Measurements from ENCODE around the gene SAT1. TPM values are rescaled to one million over a fixed set of nuclear protein-coding genes. Genes with fewer than 3 reads are reported as not detected.

SAT1 gene
- total and polyA plus RNA-seq, 2 of the 13 experiments (the other 11 are each of a cell fraction or from before 2014, with no cell fraction given): 216 to 1,243 TPM

DNA sequence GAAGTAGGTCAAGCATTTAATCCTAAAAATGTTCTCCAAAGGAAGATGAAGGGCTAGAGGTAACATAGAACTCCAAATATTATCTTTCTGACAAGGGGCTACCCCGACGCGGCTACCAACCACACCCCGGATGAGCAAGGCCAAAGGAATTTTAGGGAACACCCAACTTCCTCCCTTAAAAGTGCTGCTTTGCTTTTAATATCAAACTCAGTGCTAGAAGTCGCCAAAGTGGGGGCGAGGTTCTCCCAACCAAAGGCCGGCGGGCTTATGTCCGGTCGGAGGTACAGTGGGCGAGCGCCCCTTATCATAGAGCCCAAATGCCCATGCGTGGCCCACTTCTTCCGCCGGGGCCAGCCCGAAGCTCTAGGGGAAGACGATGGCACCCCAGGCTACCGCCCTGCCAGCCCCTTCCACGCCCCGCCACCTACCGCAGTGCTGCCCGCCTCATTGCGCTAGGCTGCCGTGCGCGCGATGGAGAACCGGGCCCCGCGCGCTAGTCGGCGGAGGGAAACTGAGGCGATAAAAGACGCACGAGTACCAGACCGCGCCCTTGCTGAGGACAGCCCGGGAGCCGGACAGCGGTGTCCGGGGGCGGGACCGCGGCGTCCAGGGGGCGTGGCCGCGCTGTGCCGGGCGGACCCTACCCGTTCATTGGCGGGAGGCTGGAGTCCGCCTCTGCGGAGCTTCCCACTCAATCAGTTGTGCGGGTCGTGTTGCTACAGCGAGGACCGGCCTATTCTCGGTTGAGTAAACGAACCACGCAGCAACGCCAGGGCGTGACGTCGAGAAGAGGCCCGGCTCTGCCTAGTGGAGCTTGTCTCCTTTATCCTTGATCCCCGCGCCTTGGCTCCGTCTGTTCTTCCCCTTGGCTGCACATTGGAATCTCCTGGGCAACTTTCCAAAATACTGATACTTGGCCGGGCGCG is 40.0 kb upstream of the SAT1 start, which contains the start of gene ACOT9 (continued):
- TF ChIP-seq, protein P1, sequence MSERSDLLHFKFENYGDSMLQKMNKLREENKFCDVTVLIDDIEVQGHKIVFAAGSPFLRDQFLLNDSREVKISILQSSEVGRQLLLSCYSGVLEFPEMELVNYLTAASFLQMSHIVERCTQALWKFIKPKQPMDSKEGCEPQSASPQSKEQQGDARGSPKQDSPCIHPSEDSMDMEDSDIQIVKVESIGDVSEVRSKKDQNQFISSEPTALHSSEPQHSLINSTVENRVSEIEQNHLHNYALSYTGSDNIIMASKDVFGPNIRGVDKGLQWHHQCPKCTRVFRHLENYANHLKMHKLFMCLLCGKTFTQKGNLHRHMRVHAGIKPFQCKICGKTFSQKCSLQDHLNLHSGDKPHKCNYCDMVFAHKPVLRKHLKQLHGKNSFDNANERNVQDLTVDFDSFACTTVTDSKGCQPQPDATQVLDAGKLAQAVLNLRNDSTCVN (CRISPR knock-in tag; IDR thresholded peaks at IDR 0.05; ENCODE audit: borderline replicate concordance): no peak
- TF ChIP-seq RBFOX2 (IDR thresholded peaks at IDR 0.05; ENCODE audit: low read depth, low read length): peak; percentile 82
- TF ChIP-seq, protein P2, sequence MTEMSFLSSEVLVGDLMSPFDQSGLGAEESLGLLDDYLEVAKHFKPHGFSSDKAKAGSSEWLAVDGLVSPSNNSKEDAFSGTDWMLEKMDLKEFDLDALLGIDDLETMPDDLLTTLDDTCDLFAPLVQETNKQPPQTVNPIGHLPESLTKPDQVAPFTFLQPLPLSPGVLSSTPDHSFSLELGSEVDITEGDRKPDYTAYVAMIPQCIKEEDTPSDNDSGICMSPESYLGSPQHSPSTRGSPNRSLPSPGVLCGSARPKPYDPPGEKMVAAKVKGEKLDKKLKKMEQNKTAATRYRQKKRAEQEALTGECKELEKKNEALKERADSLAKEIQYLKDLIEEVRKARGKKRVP (CRISPR knock-in tag; IDR thresholded peaks at IDR 0.05): peak in 1 of 2 experiments; percentile 33; a peak in 1 of 4 replicates
- TF ChIP-seq, protein P3, sequence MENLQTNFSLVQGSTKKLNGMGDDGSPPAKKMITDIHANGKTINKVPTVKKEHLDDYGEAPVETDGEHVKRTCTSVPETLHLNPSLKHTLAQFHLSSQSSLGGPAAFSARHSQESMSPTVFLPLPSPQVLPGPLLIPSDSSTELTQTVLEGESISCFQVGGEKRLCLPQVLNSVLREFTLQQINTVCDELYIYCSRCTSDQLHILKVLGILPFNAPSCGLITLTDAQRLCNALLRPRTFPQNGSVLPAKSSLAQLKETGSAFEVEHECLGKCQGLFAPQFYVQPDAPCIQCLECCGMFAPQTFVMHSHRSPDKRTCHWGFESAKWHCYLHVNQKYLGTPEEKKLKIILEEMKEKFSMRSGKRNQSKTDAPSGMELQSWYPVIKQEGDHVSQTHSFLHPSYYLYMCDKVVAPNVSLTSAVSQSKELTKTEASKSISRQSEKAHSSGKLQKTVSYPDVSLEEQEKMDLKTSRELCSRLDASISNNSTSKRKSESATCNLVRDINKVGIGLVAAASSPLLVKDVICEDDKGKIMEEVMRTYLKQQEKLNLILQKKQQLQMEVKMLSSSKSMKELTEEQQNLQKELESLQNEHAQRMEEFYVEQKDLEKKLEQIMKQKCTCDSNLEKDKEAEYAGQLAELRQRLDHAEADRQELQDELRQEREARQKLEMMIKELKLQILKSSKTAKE (CRISPR knock-in tag; IDR thresholded peaks at IDR 0.05; ENCODE audit: borderline replicate concordance): no peak
- TF ChIP-seq ZNF788 (CRISPR knock-in tag; IDR thresholded peaks at IDR 0.05; ENCODE audit: borderline replicate concordance): no peak; the same call in 1 of the 2 replicates
- TF ChIP-seq, protein P4, sequence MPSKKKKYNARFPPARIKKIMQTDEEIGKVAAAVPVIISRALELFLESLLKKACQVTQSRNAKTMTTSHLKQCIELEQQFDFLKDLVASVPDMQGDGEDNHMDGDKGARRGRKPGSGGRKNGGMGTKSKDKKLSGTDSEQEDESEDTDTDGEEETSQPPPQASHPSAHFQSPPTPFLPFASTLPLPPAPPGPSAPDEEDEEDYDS (CRISPR knock-in tag; IDR thresholded peaks at IDR 0.05): peak; percentile 45; the same call in 1 of the 2 replicates
- TF ChIP-seq SMAD1 (CRISPR knock-in tag; IDR thresholded peaks at IDR 0.05; ENCODE audit: borderline replicate concordance, low read depth): no peak
- no peak for TF ChIP-seq CAMTA2 (CRISPR knock-in tag; IDR thresholded peaks at IDR 0.05; ENCODE audit: borderline replicate concordance)
- TF ChIP-seq ZNF761 (CRISPR knock-in tag; conservative IDR thresholded peaks at IDR 0.05): no peak
- no peak; the same call in 1 of the 2 replicates for TF ChIP-seq ZNF317 (CRISPR knock-in tag; IDR thresholded peaks at IDR 0.05)
- TF ChIP-seq NFYC (CRISPR knock-in tag; IDR thresholded peaks at IDR 0.05): peak; percentile 53; the same call in 1 of the 2 replicates
- TF ChIP-seq KDM2A (CRISPR knock-in tag; IDR thresholded peaks at IDR 0.05; ENCODE audit: borderline replicate concordance, low read depth): peak; percentile 91
- TF ChIP-seq, protein P5, sequence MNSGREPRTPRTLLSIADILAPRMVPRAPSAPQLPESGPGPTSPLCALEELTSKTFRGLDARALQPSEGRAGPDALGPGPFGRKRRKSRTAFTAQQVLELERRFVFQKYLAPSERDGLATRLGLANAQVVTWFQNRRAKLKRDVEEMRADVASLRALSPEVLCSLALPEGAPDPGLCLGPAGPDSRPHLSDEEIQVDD (CRISPR knock-in tag; IDR thresholded peaks at IDR 0.05; ENCODE audit: borderline replicate concordance): no peak
- peak; percentile 48 to 64 for TF ChIP-seq POLR2A (IDR thresholded peaks at IDR 0.05; ENCODE audit: insufficient read depth in 1 of 2, low read depth in 2 of 2, low read length in 2 of 2)
- TF ChIP-seq ZFAT (CRISPR knock-in tag; conservative IDR thresholded peaks at IDR 0.05): no peak
- TF ChIP-seq, protein P6, sequence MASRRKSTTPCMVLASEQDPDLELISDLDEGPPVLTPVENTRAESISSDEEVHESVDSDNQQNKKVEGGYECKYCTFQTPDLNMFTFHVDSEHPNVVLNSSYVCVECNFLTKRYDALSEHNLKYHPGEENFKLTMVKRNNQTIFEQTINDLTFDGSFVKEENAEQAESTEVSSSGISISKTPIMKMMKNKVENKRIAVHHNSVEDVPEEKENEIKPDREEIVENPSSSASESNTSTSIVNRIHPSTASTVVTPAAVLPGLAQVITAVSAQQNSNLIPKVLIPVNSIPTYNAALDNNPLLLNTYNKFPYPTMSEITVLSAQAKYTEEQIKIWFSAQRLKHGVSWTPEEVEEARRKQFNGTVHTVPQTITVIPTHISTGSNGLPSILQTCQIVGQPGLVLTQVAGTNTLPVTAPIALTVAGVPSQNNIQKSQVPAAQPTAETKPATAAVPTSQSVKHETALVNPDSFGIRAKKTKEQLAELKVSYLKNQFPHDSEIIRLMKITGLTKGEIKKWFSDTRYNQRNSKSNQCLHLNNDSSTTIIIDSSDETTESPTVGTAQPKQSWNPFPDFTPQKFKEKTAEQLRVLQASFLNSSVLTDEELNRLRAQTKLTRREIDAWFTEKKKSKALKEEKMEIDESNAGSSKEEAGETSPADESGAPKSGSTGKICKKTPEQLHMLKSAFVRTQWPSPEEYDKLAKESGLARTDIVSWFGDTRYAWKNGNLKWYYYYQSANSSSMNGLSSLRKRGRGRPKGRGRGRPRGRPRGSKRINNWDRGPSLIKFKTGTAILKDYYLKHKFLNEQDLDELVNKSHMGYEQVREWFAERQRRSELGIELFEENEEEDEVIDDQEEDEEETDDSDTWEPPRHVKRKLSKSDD (CRISPR knock-in tag; IDR thresholded peaks at IDR 0.05; ENCODE audit: low read depth): 0 out of 2 replicates have a peak, but pooled peaks have one; percentile 28
- TF ChIP-seq NCOA5 (CRISPR knock-in tag; IDR thresholded peaks at IDR 0.05): no peak
- no peak; the same call in 1 of the 2 replicates for TF ChIP-seq ZSCAN31 (CRISPR knock-in tag; IDR thresholded peaks at IDR 0.05; ENCODE audit: low read depth)
- no peak for TF ChIP-seq ZNF263 (CRISPR knock-in tag; IDR thresholded peaks at IDR 0.05)

All from HepG2 (cell line).